Measurements from ENCODE around the gene SERINC1. TPM values are rescaled to one million over a fixed set of nuclear protein-coding genes. Genes with fewer than 3 reads are reported as not detected.

The SERINC1 gene
- total RNA-seq, 1 donor from 2014 or later: 176 TPM

DNA sequence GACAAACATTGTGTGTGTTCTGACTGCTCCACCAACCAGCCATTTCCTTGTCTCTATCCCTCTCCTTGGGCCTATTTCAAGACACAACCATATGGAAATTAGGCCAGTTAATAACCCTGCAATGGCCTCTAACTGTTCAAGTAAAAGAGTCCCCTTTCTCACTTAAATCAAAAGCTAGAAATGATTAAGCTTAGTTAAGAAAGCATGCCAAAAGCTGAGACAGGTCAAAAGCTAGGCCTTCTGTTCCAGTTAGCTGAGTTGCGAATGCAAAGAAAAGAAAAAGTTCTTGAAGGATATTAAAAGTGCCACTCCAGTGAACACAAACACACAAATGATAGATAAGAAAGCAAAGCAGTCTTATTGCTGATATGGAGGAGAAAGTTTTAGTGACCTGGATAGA lies 22.5 kb downstream of the SERINC1 start:
- no peaks in the 10 kb centered on the region for H3K27me3 ChIP-seq (ENCODE audit: control insufficient read depth in 3 of 3, insufficient read depth in 3 of 3, low read length in 3 of 3)
- no peaks in the 10 kb centered on the region for H3K9me3 ChIP-seq (ENCODE audit: control insufficient read depth in 3 of 3, low read length in 3 of 3)
- H3K27ac ChIP-seq (ENCODE audit: low read depth, low read length): no peak overlapping the region
- H3K4me3 ChIP-seq (ENCODE audit: low read length in 3 of 3): no peak overlapping the region
- H3K4me1 ChIP-seq (ENCODE audit: control insufficient read depth in 3 of 3, insufficient read depth in 3 of 3, low read length in 3 of 3): no peaks in the 10 kb centered on the region
- H3K36me3 ChIP-seq (ENCODE audit: control insufficient read depth in 3 of 3, insufficient read depth in 3 of 3, low read length in 3 of 3): peaks cover 20 to 69% (median 53%) of the 10 kb centered on the region in 3 donors
- H3K9ac ChIP-seq (ENCODE audit: low read depth in 1 of 3, low read length in 3 of 3): no peak overlapping the region

DNA sequence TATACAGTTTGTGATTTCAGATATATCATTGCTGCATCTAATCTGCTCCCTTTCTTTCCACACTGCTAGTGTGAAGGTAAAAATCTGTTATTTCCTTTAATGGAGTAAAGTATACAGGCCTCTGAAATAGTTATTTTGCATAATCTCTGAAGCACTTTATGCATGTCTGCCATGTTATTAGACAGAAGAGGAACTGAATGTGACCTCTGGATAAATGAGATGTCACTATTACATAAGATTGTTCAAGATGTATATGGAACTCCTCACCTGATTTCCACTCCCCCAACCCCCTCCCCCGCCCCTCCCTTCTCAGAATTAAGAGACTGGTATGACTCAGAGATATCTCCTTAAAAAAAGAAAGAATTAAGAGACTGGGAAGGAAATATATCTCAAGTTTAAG lies 26.3 kb downstream of the SERINC1 start:
- Histone ChIP-seq H3K27ac (ENCODE audit: low read depth, low read length) (no peak overlapping the region), H3K9me3 (ENCODE audit: control insufficient read depth in 3 of 3, low read length in 3 of 3) (no peaks in the 10 kb centered on the region), H3K4me1 (ENCODE audit: control insufficient read depth in 3 of 3, insufficient read depth in 3 of 3, low read length in 3 of 3) (no peaks in the 10 kb centered on the region), H3K4me3 (ENCODE audit: low read length in 3 of 3) (no peak overlapping the region), H3K27me3 (ENCODE audit: control insufficient read depth in 3 of 3, insufficient read depth in 3 of 3, low read length in 3 of 3) (no peaks in the 10 kb centered on the region), H3K36me3 (ENCODE audit: control insufficient read depth in 3 of 3, insufficient read depth in 3 of 3, low read length in 3 of 3) (peaks cover 8 to 48% (median 25%) of the 10 kb centered on the region in 3 donors), H3K9ac (ENCODE audit: low read depth in 1 of 3, low read length in 3 of 3) (no peak overlapping the region)

DNA sequence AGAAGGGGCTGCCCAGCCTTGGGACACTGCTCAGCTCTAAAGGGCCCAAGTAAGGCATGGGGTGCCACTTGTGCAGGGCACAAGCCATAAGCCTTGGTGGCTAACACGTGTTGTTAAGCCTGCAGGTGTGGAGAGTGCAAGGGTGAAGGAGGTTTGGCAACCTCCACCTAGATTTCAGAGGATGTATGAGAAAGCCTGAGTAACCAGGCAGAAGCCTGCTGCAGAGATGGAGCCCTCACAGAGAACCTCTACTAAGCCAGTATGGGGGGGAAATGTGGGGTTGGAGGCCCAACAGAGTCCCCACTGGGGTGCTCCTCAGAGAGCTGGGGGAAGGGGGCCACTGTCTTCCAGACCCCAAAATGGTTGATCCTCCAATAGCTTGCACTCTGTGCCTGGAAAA lies 32.6 kb downstream of the SERINC1 start:
- H3K27ac ChIP-seq (ENCODE audit: low read depth, low read length): no peak overlapping the region
- H3K4me1 ChIP-seq (ENCODE audit: control insufficient read depth in 3 of 3, insufficient read depth in 3 of 3, low read length in 3 of 3): no peaks in the 10 kb centered on the region
- peak overlapping the region in 1 of 3 donors; percentile 24 for H3K4me3 ChIP-seq (ENCODE audit: low read length in 3 of 3)
- no peaks in the 10 kb centered on the region for H3K27me3 ChIP-seq (ENCODE audit: control insufficient read depth in 3 of 3, insufficient read depth in 3 of 3, low read length in 3 of 3)
- no peaks in the 10 kb centered on the region for H3K9me3 ChIP-seq (ENCODE audit: control insufficient read depth in 3 of 3, low read length in 3 of 3)
- H3K9ac ChIP-seq (ENCODE audit: low read depth in 1 of 3, low read length in 3 of 3): no peak overlapping the region
- peaks cover 18 to 44% (median 28%) of the 10 kb centered on the region in 3 donors for H3K36me3 ChIP-seq (ENCODE audit: control insufficient read depth in 3 of 3, insufficient read depth in 3 of 3, low read length in 3 of 3)

DNA sequence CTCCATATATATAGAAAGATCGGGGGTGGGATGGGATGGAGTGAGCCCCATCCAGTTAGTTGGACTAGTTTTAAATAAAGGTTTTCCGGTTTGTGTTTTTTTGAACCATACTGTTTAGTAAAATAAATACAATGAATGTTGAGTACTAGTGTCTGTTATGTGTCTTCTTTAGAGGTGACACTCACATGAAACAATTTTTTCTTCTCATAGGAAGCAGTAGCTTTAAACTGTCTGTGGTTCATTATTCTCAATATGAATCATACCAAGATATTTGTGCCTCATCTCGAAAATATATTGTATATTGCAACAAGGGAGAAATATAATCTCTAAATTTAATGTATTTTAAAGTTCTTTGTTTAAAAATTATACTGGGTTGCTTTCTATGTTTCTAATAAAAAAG lies 38.8 kb downstream of the SERINC1 start:
- no peak overlapping the region for H3K4me3 ChIP-seq (ENCODE audit: low read length in 3 of 3)
- H3K27ac ChIP-seq (ENCODE audit: low read depth, low read length): no peak overlapping the region
- H3K9ac ChIP-seq (ENCODE audit: low read depth in 1 of 3, low read length in 3 of 3): no peak overlapping the region
- H3K36me3 ChIP-seq (ENCODE audit: control insufficient read depth in 3 of 3, insufficient read depth in 3 of 3, low read length in 3 of 3): peaks cover 11 to 34% (median 22%) of the 10 kb centered on the region in 3 donors
- peaks cover 0 to 2% (median 0%) of the 10 kb centered on the region in 3 donors for H3K4me1 ChIP-seq (ENCODE audit: control insufficient read depth in 3 of 3, insufficient read depth in 3 of 3, low read length in 3 of 3)
- H3K9me3 ChIP-seq (ENCODE audit: control insufficient read depth in 3 of 3, low read length in 3 of 3): no peaks in the 10 kb centered on the region
- no peaks in the 10 kb centered on the region for H3K27me3 ChIP-seq (ENCODE audit: control insufficient read depth in 3 of 3, insufficient read depth in 3 of 3, low read length in 3 of 3)

DNA sequence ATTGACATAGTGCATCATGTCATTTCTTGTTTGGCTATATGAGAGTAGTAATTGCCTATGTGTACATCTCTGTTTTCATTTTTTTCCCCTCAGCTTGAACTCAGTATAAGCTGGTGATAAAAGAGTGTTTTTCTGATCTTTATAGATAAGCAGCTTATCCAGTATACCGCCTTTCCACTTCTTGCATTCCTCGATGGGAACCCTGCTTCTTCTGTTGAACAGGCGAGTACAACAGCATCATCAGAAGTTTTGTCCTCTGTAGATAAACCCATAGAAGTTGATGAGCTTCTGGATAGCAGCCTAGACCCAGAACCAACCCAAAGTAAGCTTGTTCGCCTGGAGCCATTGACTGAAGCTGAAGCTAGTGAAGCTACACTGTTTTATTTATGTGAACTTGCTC lies 39.8 kb downstream of the SERINC1 start:
- no peak overlapping the region for H3K9ac ChIP-seq (ENCODE audit: low read depth in 1 of 3, low read length in 3 of 3)
- peaks cover 0 to 2% (median 0%) of the 10 kb centered on the region in 3 donors for H3K4me1 ChIP-seq (ENCODE audit: control insufficient read depth in 3 of 3, insufficient read depth in 3 of 3, low read length in 3 of 3)
- peaks cover 9 to 36% (median 20%) of the 10 kb centered on the region in 3 donors for H3K36me3 ChIP-seq (ENCODE audit: control insufficient read depth in 3 of 3, insufficient read depth in 3 of 3, low read length in 3 of 3)
- no peak overlapping the region for H3K4me3 ChIP-seq (ENCODE audit: low read length in 3 of 3)
- no peaks in the 10 kb centered on the region for H3K27me3 ChIP-seq (ENCODE audit: control insufficient read depth in 3 of 3, insufficient read depth in 3 of 3, low read length in 3 of 3)
- H3K27ac ChIP-seq (ENCODE audit: low read depth, low read length): no peak overlapping the region
- H3K9me3 ChIP-seq (ENCODE audit: control insufficient read depth in 3 of 3, low read length in 3 of 3): no peaks in the 10 kb centered on the region

DNA sequence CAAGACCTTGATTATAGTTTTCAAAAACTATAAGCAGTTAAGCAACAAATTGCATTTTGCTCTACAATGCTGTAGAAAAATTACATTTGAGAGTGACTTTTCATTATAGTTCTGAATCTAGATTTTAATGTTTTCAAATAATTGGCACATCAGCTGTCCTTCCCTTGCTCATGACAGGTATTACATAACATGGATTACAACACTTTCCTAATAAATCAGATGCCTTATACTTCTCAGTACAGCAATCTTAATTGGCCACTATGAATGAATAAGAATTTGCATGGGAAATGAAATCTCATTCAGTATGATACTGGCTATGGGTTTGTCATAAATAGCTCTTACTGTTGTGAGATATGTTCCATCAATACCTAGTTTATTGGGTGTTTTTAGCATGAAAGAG lies 42.3 kb downstream of the SERINC1 start:
- Histone ChIP-seq H3K36me3 (ENCODE audit: control insufficient read depth in 3 of 3, insufficient read depth in 3 of 3, low read length in 3 of 3) (peaks cover 5 to 41% (median 23%) of the 10 kb centered on the region in 3 donors), H3K27ac (ENCODE audit: low read depth, low read length) (no peak overlapping the region), H3K9me3 (ENCODE audit: control insufficient read depth in 3 of 3, low read length in 3 of 3) (no peaks in the 10 kb centered on the region), H3K4me3 (ENCODE audit: low read length in 3 of 3) (no peak overlapping the region), H3K9ac (ENCODE audit: low read depth in 1 of 3, low read length in 3 of 3) (no peak overlapping the region), H3K4me1 (ENCODE audit: control insufficient read depth in 3 of 3, insufficient read depth in 3 of 3, low read length in 3 of 3) (peaks cover 0 to 2% (median 0%) of the 10 kb centered on the region in 3 donors), H3K27me3 (ENCODE audit: control insufficient read depth in 3 of 3, insufficient read depth in 3 of 3, low read length in 3 of 3) (no peaks in the 10 kb centered on the region)

DNA sequence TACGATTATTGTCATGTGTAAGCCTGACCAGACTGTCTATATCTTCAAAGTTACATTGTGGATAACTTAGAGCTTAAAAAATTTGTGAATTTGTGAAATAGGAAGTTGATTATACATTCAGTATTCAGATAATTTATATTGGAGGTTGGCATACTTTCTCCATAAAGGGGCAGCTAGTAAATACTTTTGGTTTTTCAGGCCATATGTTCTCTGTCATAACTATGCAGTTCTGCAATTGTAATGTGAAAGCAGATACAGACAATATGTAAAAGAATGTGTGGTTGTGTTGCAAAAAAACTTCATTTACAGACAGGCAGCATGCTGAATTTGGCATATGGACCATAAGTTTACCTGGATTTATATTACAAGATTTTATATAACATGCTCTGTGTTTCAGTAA lies 42.8 kb downstream of the SERINC1 start:
- Histone ChIP-seq H3K27me3 (ENCODE audit: control insufficient read depth in 3 of 3, insufficient read depth in 3 of 3, low read length in 3 of 3) (no peaks in the 10 kb centered on the region), H3K9ac (ENCODE audit: low read depth in 1 of 3, low read length in 3 of 3) (no peak overlapping the region), H3K36me3 (ENCODE audit: control insufficient read depth in 3 of 3, insufficient read depth in 3 of 3, low read length in 3 of 3) (peaks cover 5 to 47% (median 26%) of the 10 kb centered on the region in 3 donors), H3K9me3 (ENCODE audit: control insufficient read depth in 3 of 3, low read length in 3 of 3) (no peaks in the 10 kb centered on the region), H3K27ac (ENCODE audit: low read depth, low read length) (no peak overlapping the region), H3K4me1 (ENCODE audit: control insufficient read depth in 3 of 3, insufficient read depth in 3 of 3, low read length in 3 of 3) (peaks cover 0 to 2% (median 0%) of the 10 kb centered on the region in 3 donors), H3K4me3 (ENCODE audit: low read length in 3 of 3) (no peak overlapping the region)

DNA sequence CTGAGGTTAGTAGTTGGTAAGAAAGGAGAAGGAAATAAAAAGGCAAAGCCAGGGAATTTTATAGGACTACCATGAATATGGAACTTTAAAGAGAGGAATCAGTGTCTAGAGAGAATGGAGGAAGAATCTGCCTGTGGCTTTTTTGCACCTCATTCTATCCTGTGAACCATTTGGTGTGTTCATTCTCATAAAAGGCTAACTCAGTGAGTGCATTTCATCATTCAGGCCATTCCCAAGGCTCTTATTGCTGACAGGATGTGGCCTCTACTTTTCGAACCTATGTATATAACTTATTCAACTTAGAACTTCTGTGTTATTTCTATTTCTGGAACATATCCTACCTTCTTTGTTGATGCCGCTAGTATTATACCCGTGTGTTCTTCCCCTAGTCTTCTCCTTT lies 45.0 kb downstream of the SERINC1 start:
- no peak overlapping the region for H3K27ac ChIP-seq (ENCODE audit: low read depth, low read length)
- H3K4me1 ChIP-seq (ENCODE audit: control insufficient read depth in 3 of 3, insufficient read depth in 3 of 3, low read length in 3 of 3): peaks cover 0 to 2% (median 0%) of the 10 kb centered on the region in 3 donors
- H3K36me3 ChIP-seq (ENCODE audit: control insufficient read depth in 3 of 3, insufficient read depth in 3 of 3, low read length in 3 of 3): peaks cover 4 to 45% (median 19%) of the 10 kb centered on the region in 3 donors
- no peak overlapping the region for H3K4me3 ChIP-seq (ENCODE audit: low read length in 3 of 3)
- no peaks in the 10 kb centered on the region for H3K9me3 ChIP-seq (ENCODE audit: control insufficient read depth in 3 of 3, low read length in 3 of 3)
- no peaks in the 10 kb centered on the region for H3K27me3 ChIP-seq (ENCODE audit: control insufficient read depth in 3 of 3, insufficient read depth in 3 of 3, low read length in 3 of 3)
- no peak overlapping the region for H3K9ac ChIP-seq (ENCODE audit: low read depth in 1 of 3, low read length in 3 of 3)

DNA sequence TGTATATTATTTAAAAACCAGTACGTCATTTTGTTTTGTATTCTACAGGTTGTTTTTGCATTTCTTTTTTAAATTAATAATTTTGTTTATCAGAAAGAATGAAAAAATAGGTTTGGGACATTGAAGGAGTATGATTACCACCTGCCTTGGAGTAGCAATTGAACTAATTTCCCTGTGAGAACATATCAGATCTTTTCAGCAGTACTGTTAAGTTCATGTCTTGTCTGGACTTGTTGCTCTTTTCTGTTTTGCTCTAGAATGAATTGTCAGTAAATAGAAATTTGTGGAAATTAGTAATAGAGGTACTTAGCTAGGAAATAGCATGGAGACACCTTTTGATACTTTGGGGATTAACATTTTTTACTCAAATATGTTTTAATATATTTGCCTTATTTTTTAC lies 47.9 kb downstream of the SERINC1 start:
- no peaks in the 10 kb centered on the region for H3K27me3 ChIP-seq (ENCODE audit: control insufficient read depth in 3 of 3, insufficient read depth in 3 of 3, low read length in 3 of 3)
- H3K4me3 ChIP-seq (ENCODE audit: low read length in 3 of 3): no peak overlapping the region
- H3K27ac ChIP-seq (ENCODE audit: low read depth, low read length): no peak overlapping the region
- H3K9ac ChIP-seq (ENCODE audit: low read depth in 1 of 3, low read length in 3 of 3): no peak overlapping the region
- H3K36me3 ChIP-seq (ENCODE audit: control insufficient read depth in 3 of 3, insufficient read depth in 3 of 3, low read length in 3 of 3): peaks cover 4 to 38% (median 26%) of the 10 kb centered on the region in 3 donors
- no peaks in the 10 kb centered on the region for H3K4me1 ChIP-seq (ENCODE audit: control insufficient read depth in 3 of 3, insufficient read depth in 3 of 3, low read length in 3 of 3)
- H3K9me3 ChIP-seq (ENCODE audit: control insufficient read depth in 3 of 3, low read length in 3 of 3): no peaks in the 10 kb centered on the region

DNA sequence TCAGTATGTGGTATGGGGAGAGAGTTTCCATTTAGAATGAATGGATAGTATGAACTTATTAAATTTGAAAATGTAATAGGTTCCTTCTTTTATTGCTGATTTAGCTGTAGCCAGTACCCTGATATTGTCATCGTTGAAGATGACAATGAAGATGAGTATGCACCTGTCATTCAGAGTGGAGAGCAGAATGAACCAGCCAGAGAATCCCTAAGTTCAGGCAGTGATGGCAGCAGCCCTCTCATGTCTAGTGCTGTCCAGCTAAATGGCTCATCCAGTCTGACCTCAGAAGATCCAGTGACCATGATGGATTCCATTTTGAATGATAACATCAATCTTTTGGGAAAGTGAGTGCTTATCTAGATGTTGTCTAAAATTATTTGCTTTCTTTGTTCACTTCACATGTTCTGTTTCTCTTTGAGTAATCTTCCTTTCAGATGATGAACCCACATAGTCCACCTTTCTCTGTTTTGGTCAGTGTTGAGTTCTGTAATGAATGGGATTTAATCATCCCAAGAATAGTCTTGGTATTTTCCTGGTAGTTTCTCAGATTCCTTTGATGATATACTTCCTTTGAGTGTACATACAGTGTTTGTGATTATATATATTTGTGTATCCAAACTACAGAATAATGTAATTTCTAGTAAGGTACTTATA lies 48.9 kb downstream of the SERINC1 start:
- Histone ChIP-seq H3K4me3 (ENCODE audit: low read length in 3 of 3) (no peak overlapping the region), H3K36me3 (ENCODE audit: control insufficient read depth in 3 of 3, insufficient read depth in 3 of 3, low read length in 3 of 3) (peaks cover 4 to 36% (median 26%) of the 10 kb centered on the region in 3 donors), H3K9ac (ENCODE audit: low read depth in 1 of 3, low read length in 3 of 3) (no peak overlapping the region), H3K27ac (ENCODE audit: low read depth, low read length) (no peak overlapping the region), H3K4me1 (ENCODE audit: control insufficient read depth in 3 of 3, insufficient read depth in 3 of 3, low read length in 3 of 3) (no peaks in the 10 kb centered on the region), H3K9me3 (ENCODE audit: control insufficient read depth in 3 of 3, low read length in 3 of 3) (no peaks in the 10 kb centered on the region), H3K27me3 (ENCODE audit: control insufficient read depth in 3 of 3, insufficient read depth in 3 of 3, low read length in 3 of 3) (no peaks in the 10 kb centered on the region)

All from skeletal muscle tissue (tissue), 4 donors.